GM21526 (cell line): ENCODE data around the gene TSPAN32.

Experiments
- ATAC-seq: cut with Tn5 transposase; IDR thresholded peaks from one replicate; pipeline ENCODE4 v1.9.1; 2021; ENCODE audit warnings: moderate library complexity; ENCODE audit not compliant: unreplicated experiment, low FRiP score

Gene TSPAN32

GRCh38 chr11:2266586-2267305 is 35.1 kb upstream of the TSPAN32 start:
- ATAC-seq = no peak

DNA sequence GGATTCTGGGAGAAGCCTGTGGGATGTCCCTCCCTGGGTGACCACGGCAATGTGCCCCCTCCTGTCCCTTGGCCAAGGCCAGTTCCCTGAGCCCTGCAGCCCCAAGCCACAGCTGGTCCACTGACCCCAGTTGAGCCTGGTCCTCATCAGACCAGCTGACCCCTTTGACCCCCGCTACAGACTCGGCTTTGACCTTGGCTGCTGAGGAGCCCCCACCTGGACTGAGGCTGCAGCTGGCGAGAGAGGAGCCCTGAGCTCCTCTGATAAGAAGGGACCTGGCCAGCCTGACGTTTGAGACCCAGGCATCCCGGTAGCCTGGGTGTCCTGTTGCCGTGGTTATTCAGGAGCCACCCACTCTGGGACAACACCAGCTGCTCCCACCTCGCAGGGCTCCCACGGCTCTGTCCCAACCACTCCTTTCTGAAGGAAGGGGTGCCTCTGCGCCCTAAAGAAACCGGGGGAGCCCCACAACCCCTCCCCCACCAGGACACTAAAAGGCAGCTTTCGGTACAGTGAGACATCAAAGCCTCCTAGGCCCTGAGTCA is 34.4 kb upstream of the TSPAN32 start:
- ATAC-seq = no peak

DNA sequence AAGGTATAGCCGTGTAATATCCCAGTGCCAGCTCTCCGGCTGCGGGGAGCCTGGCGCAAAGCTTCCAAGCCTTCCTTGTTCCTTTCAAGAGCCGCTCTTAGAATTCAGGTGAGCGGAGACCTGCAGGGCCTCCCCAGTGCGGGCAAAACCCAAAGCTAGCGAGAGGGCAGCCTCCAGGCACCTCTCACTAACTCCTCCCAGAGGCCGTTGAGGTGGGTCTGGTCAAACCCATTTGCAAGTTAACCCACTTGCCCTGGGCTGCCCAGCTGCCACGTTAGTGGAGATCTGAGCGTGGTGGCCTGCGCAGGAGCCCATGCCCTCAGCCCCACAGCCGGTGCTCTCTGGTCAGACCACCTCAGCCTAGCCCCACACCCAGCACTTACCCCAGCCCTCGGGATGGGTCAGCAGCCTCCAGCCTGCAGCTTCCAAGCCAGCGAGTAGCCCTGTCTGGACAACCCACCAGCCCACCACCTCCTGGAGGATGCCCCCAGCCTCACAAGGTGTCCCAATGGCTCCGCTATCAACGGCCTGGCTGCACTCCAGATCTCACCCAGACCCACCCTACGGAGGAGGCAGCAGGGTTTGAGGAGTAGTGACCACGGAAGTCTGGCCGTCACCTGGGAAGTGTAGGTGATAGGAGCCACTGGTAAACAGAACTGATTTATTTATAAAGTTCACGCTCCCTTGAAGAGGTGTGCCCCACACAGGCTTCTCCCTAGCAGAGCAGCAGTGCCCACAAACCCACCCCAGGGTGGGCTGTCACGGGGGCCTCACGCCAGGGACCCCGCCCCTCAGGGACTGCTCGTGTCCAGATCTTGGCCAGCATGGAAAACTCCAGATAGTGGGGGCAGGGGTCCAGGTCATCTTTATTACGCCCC is 33.7 kb upstream of the TSPAN32 start:
- ATAC-seq = no peak

- no peak for ATAC-seq
These were observed 32.8 kb upstream of the TSPAN32 start for GRCh38 chr11:2268729-2269600.

DNA sequence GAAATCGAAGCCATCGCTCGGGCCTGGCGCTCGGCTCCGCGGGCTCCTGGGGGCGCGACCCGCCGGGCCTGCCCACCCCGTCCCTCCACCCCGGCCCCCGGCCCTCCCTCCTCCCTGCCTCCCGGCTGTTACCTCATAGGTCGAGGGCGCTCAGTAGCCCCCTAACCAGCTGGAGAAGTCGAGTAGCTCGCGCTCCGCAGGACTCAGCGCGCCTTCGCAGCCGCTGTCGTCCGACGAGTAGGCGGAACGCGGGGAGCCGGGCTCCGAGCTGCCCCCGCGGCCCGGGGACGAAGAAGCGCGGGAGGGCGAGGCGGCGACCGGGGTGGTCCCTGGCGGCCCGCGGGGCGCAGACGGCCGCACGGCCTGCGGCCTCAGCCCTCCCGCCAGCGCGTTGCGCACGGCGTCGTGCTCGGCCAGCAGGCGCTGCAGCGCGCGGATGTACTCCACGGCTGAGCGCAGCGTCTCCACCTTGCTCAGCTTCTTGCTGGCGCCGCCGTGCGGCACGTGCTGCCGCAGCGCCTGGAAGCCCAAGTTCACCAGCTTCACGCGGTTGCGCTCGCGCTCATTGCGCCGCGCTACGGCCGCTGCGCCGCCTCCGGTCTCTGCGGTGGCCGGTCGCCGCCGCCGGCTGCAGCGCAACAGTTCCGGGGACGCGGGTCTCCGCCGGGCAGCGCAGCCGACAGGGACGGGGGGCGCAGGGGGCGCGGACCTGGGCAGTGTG is 32.1 kb upstream of the TSPAN32 start:
- ATAC-seq = no peak

DNA sequence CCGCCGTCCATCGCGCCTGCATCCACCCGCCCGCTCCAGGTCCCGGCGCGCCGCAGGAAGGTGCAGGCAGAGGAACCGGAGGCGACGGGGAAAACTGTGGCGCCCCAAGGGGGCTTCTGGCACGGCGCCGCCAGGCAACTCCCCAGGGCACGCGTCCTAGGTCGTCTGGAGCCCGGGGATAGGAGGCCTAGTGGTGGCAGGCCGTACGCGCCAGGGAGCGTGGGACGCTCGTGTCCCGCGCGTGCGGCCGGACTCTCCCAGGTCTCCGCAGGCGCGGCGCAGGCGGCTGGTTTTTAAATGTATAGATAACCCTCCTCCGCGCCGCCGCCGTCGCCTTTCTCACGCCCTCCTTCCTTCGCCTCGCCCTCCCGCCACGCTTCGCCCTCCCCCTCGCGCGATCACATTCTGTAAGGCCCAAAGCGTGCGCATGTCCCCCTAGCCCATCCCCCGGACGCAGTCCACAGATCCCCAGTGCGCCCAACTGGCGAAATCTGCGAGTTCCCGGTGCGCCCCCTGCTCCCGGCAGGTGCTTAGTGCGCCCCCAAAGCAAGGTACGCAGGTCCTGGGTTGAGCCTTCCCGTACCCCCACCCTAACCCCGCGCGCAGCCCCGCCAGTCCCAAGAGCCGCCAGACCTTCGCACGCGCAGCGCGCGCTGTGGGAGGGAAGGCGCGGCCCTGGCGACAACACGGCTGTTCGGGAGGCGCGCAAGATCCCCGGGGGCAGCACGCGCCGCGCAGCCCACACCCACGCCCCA is 31.3 kb upstream of the TSPAN32 start, which contains the start of gene ASCL2:
TSS of gene ASCL2 (minus strand) at position 267 of the 755 bp plus-strand sequence. CDS start at position 11, 256 bp downstream.
- no peak for ATAC-seq

DNA sequence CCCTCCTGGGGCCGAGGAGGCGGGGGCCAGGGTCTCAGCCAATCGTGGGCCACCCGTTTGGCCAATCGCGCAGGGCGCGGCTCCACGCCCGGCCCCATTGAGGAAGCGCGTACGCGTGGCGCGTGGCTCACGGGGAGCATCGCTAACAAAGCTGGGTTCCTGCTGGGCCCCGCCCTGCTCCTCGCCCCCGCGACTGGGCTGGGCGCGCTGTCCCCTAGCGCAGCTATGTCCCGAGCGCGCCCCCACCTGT is 30.8 kb upstream of the TSPAN32 start:
- no peak for ATAC-seq

GRCh38 chr11:2271327-2272227 is 30.2 kb upstream of the TSPAN32 start:
- ATAC-seq = no peak

DNA sequence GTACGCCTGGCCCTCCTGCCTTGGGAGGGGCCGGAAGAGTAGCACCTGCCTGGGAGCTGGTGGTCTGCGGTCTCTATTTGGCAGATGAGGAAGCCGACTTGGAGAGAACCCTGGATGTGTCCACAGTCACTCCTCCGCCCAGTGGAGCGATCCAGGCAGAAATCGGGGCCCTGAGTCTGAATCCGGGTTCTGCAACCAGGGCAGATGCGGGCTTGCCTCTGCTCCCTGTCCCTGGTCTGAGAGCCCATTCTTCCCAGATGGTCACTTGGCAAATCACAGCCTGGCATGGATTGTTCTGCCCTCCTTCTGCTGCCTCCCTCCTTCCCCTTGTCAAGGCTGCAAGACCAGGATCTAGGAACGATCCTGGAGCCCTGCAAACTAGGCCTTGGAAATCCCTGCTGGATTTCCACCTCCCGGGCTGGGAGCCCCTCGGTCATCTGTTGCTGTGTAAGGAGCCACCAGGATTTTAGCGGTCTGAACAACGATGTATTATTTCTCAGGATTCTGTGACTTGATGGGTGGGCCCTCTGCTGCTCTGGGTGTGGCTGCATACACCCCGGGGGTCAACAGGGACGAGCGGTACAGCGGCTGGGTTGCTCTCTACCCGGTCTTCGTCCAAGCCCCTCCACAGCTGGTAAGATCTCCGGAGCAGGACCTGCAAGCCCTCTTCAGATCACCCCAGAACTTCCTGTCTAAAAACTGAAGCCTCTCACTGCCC is 29.4 kb upstream of the TSPAN32 start:
- ATAC-seq = no peak

GRCh38 chr11:2272946-2273280 is 28.9 kb upstream of the TSPAN32 start:
- no peak for ATAC-seq

DNA sequence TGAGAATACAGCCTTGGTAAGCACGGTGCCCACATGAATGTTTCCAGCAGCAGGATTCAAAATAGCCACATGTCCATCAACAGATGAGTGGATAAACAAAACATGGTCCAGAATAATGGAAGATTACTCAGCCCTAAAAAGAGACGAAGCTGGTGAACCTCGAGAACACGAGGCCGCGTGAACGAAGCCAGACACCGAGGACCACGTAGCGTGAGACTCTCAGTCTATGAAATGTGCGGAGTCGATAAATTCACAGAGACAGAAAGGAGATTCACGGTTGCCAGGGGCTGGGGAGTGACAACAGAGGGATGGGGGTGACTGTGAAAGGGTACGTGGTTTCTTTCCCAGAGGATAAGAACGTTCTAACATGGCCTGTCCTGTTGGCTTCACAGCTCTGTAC is 28.5 kb upstream of the TSPAN32 start:
- no peak for ATAC-seq

- no peak for ATAC-seq
These were observed 28.0 kb upstream of the TSPAN32 start for GRCh38 chr11:2273771-2274170.

DNA sequence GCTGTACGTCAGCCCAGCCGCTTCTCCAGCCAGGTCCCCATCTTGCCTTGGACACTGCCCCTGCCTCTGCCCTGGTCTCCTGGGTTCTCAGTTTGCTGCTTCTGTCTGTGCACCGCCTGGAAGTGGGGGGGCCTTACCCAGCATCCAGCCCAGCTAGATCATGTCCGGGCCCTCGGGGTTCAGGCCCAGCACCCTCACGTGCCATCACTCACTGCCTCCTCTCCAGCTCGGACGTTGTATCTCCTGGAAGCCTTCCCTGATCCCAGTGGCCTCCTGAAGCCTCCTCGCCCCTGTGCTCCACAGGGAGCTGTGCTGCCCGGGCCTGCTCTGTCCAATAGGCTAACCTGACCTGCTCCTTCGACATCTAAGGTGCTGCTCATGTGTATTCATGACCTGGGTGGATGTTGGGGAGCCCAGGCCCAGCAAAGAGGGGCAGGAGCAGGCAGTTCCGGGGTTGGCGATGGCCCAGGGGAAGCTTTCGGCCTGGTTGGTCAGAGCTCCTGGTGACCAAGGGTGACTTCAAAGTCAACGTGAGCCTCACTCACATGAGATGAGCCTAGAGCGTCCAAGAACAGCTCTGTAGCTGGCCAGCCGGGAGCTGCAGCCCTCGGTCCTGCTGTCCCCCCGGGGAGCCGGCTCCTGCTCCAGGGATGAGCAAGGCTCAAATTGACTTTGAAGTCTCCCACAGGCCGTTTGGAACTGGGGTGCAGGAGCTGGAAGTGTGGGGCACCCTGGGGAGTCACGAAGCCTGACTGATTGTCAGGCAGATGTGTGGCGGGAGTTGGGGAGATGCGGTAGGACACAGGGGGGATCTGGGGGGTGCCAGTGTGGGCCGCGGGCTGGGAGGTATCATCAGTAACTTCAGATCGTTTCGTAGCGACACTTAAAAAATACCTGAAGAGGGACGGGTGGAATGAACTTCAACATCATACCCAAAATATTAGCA is 26.2 kb upstream of the TSPAN32 start:
- no peak for ATAC-seq

GRCh38 chr11:2276280-2277007 is 25.4 kb upstream of the TSPAN32 start:
- ATAC-seq = no peak

- no peak for ATAC-seq
These were observed 24.8 kb upstream of the TSPAN32 start for GRCh38 chr11:2277008-2277346.

- no peak for ATAC-seq
These were observed 23.8 kb upstream of the TSPAN32 start for GRCh38 chr11:2277933-2278523.
